Choroid plexus epithelial cell (primary cell): ENCODE measurements around the gene FAM81A.

ENCODE experiments used
- DNase-seq: peaks from one replicate; pipeline ENCODE4 v3.0.0-alpha.2; 2010; ENCODE audit warnings: low read depth
- H3K4me3 ChIP-seq: 2 replicates; pipeline ENCODE4 v1.5.1; 2011; ENCODE audit warnings: low read depth, mild to moderate bottlenecking, control low read depth, low read length, moderate library complexity
- CTCF ChIP-seq: conservative IDR thresholded peaks from 2 replicates; pipeline ENCODE4 v1.5.1; 2011; ENCODE audit warnings: low read depth, mild to moderate bottlenecking, control low read depth, inconsistent platforms, low read length, moderate library complexity

FAM81A gene

GRCh38 chr15:59432389-59432788 lies 5.6 kb upstream of the FAM81A start:
- TF ChIP-seq CTCF: no peak
- no peak overlapping the region for H3K4me3 ChIP-seq
- DNase-seq: no peak

- H3K4me3 ChIP-seq: no peak overlapping the region
- TF ChIP-seq CTCF: no peak
- DNase-seq: no peak
Observed at GRCh38 chr15:59434481-59434880, 3.5 kb upstream of the FAM81A start.

DNA sequence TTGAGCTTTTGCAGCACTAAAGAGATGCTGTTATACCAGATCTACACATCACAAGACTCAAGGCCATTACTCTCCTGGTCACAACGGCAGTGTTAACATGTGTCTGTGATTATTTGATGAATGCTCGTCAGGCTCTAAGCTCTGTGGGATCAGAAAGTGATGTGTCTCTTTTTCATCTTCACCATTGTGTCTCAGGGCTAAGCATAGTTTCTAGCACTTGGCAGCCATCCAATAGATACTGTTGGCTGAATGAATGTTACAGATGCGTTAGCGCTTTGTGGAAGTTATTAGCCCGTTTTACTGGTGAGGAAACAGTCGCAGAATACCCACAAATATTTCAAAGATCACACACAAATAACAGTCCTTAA lies 1.2 kb upstream of the FAM81A start:
- DNase-seq: peak; percentile 40
- no peak overlapping the region for H3K4me3 ChIP-seq
- no peak for TF ChIP-seq CTCF

GRCh38 chr15:59437142-59437816 lies 707 bp upstream of the FAM81A start:
- no peak for DNase-seq
- peak overlapping the region; percentile 55 for H3K4me3 ChIP-seq
- no peak for TF ChIP-seq CTCF

DNA sequence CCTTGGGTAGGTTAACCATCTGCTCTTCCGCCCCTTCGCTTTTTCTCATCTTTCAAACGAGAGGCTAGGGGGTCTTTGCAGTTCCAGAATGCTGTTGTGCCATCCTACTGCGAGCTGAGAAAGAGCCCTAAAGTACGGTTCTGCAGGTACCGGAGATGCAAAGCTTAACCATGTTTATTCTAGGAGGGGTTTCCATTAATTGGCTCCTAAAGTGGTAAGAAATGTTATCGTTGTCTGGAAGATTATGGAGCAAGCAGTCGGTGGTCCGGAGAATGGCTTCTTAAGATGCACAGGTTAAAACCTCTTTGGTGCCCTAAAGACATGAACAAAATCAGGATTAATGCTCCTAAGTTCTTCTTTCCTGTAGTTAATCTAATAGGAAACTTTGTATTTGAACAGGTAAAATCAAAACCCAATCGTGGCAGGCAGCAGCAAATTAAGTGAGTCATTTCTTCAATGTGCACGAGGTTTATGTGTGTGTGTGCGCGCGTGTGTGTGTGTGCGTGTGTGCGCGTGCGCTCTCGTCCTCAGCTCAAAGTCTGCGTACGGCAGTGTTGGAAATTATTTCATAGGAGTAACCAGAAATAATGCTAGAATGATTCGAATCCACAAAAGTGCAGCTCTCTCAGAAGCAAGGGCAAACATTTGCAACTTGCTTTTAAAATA lies 772 bp downstream of the FAM81A start:
- H3K4me3 ChIP-seq: peak overlapping the region; percentile 46
- peak; percentile 10 for DNase-seq
- TF ChIP-seq CTCF: no peak

DNA sequence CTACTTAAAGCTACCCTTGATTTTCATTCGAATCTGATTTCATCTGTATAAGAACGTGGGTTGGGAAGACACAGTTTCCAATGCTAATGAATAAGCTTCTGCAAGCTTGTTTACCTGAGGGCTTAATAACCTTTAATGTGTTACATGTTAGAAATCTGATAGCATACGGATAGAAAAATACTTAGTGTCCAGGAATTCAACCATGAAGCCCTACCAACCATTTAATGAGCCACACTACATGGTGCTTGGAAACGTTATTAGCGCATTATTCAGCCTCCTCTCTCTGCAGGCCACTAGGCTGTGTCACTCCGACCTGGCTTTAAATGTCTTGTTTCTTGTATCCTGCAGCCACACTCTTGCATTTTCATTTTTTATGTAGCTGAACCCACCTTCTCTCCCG lies 1.6 kb downstream of the FAM81A start:
- no peak for TF ChIP-seq CTCF
- no peak overlapping the region for H3K4me3 ChIP-seq
- DNase-seq: no peak
